Subcutaneous adipose tissue (tissue), 4 donors: ENCODE data around the gene SH3PXD2A. TPM values are rescaled to one million over a fixed set of nuclear protein-coding genes. Genes with fewer than 3 reads are reported as not detected.

Experiments used
- total RNA-seq, 4 donors: library from RNA; depleted of rRNA; stranded (reverse); fragments of >200 nt; gene quantifications; one replicate each; pipeline ENCODE4 v1.1.0, GENCODE V29; 2016
- TF ChIP-seq, protein P1 (sequence below): fragments of 450-650 bp; IDR thresholded peaks from one replicate; pipeline ENCODE4 v1.5.1; 2016; ENCODE audit warnings: low read depth, mild to moderate bottlenecking, control low read depth, antibody characterized with exemption, moderate library complexity

The SH3PXD2A gene
- total RNA-seq, 4 donors from 2014 or later, result 13.0 to 23.6 (median 18.7) TPM

DNA sequence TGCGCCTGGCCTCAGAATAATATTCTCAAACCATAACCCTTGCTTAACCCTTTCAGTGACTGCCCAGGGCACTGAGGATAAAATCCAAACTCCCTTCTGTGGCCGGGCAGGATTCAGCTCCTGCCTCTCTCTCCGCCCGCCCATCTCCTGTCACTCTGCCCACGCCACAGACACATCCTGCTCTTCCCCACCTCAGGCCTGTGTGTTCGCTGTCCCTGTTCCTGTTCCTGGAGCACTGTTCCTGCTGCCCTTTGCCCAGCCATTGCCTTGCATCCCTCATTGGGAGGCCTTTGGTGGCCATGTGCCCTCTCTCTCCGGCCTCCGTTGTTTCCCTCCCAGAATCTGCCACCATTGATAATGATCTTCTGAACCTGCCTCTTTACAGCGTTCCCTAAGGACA, 108.8 kb downstream of the SH3PXD2A start:
- TF ChIP-seq, protein P1, sequence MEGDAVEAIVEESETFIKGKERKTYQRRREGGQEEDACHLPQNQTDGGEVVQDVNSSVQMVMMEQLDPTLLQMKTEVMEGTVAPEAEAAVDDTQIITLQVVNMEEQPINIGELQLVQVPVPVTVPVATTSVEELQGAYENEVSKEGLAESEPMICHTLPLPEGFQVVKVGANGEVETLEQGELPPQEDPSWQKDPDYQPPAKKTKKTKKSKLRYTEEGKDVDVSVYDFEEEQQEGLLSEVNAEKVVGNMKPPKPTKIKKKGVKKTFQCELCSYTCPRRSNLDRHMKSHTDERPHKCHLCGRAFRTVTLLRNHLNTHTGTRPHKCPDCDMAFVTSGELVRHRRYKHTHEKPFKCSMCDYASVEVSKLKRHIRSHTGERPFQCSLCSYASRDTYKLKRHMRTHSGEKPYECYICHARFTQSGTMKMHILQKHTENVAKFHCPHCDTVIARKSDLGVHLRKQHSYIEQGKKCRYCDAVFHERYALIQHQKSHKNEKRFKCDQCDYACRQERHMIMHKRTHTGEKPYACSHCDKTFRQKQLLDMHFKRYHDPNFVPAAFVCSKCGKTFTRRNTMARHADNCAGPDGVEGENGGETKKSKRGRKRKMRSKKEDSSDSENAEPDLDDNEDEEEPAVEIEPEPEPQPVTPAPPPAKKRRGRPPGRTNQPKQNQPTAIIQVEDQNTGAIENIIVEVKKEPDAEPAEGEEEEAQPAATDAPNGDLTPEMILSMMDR, result no peak

DNA sequence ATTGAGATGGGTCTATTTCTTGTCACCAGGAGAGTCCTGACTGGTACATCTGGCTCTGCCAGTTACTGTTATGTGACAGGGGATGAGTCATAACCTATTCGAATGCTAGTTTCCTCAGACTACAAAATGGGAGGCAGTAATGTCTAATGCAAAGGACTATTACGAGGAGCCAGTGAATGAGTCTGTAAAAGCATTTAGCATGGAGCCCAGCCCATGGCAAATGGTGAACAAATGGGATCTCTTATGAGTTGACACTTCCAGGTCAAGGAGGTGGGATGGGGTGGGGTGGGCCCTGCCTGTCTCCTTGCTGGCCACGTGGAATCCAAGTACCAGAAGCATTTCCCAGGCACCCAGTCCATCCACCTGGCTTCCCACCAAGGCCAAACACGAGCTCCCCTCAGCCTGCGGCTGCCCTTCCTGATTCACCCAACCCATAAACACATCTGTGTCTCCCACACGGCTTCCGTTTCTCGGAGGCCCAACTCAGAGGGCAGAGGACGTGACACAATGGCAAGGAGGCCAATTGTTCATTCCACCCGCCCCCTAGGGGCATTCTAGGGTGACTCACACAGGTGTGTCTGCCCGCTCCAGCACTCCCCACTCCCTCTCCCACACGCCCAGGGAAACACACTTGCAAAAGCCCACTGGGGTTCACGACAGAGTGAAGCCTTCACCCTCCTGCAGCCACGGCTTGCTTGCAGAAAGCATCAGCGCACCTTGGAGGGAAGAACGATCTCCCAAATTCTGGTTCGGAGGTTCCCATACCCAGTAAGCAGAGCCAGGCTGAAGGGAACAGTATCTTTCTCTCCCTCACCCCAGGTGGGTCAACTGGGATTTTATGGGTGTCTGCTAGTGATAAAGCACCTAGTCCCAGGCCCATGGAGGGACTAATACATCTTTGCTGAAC, 109.8 kb downstream of the SH3PXD2A start:
- TF ChIP-seq, protein P1, result no peak

DNA sequence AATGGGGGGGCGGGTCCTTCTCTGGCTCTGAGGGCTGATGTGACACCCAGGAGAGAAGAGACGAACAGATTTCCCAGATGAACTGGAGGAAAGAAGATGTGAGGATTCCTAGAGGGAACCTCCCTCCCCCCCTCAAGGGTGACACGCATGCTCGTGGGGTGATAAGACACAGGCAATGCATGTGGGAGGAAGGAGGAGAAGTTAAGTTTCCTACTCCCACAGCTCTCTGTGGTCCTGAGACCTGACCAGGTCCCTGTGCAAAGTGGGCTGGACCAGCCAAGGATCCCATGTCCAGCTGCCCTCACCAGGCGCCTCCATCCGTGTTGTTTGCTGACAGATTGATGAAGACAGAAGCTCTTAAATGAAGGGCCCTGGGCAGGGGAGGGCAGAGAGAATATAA, 112.6 kb downstream of the SH3PXD2A start:
- TF ChIP-seq, protein P1, result no peak

DNA sequence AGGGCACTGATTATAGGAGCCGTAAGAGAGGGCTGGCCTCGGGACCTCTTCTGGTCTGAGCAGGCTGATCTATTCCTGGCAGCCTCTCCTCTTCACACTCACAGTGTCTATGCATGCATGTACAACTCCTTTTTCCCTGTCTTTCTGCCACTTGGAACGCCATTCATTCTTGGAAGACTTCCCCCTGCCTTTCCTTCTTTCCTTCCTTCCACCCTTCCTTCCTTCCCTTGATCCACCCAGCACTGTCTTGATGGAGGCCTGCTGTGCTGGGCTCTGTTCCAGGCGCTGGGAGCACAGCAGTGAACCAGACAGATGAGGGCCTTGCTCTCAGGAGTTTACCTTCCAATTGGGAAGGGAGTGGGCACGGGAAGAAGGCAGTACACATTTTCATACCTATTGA, 114.8 kb downstream of the SH3PXD2A start:
- TF ChIP-seq, protein P1, result no peak

DNA sequence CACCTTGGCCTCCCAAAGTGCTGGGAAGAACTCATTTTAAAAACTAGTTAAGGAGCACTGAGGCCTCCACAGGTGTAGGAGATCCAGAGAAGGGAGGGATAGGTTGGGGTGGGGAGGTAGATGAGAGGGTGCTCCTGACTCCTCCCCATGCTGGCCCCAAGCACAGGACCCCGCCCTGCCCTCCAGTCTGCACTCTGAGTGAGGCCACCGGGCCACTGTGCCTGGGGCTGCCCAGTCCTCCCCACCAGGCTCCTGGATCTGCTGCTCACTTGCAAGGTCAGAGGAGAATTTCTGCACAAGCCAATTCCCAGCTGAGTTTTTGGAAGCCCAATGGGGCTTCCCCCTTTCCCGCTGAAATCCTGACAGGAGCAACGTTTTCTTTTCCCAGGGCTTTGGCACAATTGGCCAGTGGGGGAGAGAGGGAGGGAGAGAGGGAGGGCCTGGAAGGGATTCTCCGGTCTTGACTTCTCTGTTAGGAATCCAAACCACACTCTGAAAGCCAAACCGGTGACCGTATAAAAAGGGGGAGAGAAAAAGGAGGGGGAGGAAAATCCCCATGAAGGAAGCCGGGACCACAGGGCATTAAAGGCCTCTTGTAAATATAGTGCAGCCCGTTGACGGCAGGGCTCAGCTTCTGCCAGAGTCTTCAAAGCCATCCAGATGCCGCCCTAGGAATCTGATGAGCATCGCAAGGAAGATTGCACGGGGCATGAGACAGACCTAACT, 116.2 kb downstream of the SH3PXD2A start:
- TF ChIP-seq, protein P1, result no peak

DNA sequence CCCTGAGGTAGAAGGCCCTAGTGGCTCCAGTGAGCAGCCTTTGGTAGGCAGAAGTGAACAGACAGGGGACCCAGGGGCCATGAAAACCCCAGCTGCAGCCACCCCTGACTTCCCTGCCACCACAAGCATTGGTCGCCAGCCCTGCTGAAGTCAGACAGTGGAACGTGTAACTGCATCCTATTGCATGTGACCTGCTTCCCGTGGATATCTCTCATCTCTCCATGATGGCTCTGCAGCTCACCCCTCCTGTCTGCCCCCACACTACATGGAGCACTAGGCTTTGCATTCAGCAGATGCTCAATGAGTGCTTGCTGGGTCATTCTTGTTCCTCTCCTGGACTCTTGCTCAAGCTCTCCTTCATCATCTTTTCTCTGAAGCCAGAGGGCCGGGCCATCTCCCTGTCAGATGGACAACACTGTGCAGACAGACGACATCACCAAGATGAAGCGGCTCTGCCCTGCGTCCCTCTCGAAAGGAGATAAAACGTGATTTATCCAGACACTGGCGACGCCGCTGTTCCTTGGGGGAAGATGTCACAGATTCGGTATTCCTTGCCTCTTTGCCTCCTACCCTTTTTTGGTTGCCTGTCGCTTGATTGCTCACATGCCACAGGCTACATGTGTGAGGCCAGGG, 117.5 kb downstream of the SH3PXD2A start:
- TF ChIP-seq, protein P1, result no peak

DNA sequence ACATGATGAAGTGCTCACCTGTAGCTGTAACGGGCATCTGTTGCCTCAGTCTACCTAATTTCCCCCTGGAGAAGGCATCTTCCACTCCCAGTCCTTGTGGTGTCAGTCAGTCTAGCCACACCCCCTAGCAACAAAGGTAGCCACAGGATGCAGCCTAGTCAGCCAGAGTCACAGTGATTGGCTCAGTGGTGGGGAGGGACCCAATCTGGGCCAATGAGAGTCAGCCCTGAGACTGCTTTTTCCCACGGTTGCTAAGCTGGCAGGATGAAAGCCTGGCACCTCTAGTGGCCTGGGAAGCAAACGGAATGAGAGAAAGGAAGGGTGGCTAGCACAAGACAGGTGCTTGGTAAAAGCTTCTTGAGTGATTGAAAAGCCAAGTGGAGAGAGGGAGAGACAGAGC, 118.6 kb downstream of the SH3PXD2A start:
- TF ChIP-seq, protein P1, result no peak
